Endothelial cell of umbilical vein (primary cell): Measurements from ENCODE around the gene POU3F1. TPM values are rescaled to one million over a fixed set of nuclear protein-coding genes. Genes with fewer than 3 reads are reported as not detected.

Experiments
- BruUV-seq: library from RNA; stranded (reverse); fragments of 400-500 nt; replicated peaks from 2 replicates; lab custom pipeline; 2021; lab: Mats Ljungman, UMichigan
- CTCF ChIA-PET: fragments of 300-600, 350-600 bp; sonication (Branson Sonifier 250); formaldehyde crosslinking; loops from one replicate; lab custom pipeline; 2021; ENCODE audit warnings: antibody characterized with exemption, inconsistent platforms; lab: Charles Lee
- POLR2A ChIA-PET: fragments of 300-600, 350-600 bp; sonication (Branson Sonifier 250); formaldehyde crosslinking; loops from one replicate; lab custom pipeline; 2021; ENCODE audit warnings: antibody characterized with exemption, inconsistent platforms; lab: Charles Lee
- DNase-seq: peaks from one replicate; pipeline ENCODE4 v3.0.0-alpha.2; 2011; ENCODE audit warnings: low read depth, low spot score
- FAIRE-seq: peaks from 2 replicates; lab custom pipeline; 2011; peaks lifted over from hg19 to GRCh38; lab: Jason Lieb, UNC
- H2AFZ ChIP-seq: 2 replicates; pipeline ENCODE4 v1.6.0; 2012; ENCODE audit warnings: low read depth, low read length, control low read depth, inconsistent platforms
- H3K27ac ChIP-seq: 2 replicates; pipeline ENCODE4 v1.5.1; 2011; ENCODE audit warnings: low read depth, mild to moderate bottlenecking, control low read depth, low read length, moderate library complexity; ENCODE audit not compliant: insufficient read depth
- H3K27me3 ChIP-seq, 2 experiments: 2 replicates each; pipeline versions ENCODE4 v1.6.0 to v1.6.1; 2011; ENCODE audit warnings: low read length in 2 of 2, mixed read lengths in 1 of 2; ENCODE audit not compliant: control insufficient read depth in 2 of 2, insufficient read depth in 2 of 2
- H3K36me3 ChIP-seq, 2 experiments: 2 replicates in 1 of 2; 3 replicates in 1 of 2; pipeline ENCODE4 v1.5.1; 2011; ENCODE audit warnings: low read length in 2 of 2, mild to moderate bottlenecking in 1 of 2, moderate library complexity in 1 of 2; ENCODE audit not compliant: control insufficient read depth in 2 of 2, insufficient read depth in 2 of 2; ENCODE audit errors: extremely low read depth in 1 of 2
- H3K4me1 ChIP-seq: 3 replicates; pipeline ENCODE4 v1.5.1; 2011; ENCODE audit warnings: mild to moderate bottlenecking, low read length; ENCODE audit not compliant: control insufficient read depth, insufficient read depth; ENCODE audit errors: extremely low read depth
- H3K4me2 ChIP-seq: 2 replicates; pipeline ENCODE4 v1.6.1; 2011; ENCODE audit warnings: low read length, control low read depth, mixed read lengths; ENCODE audit not compliant: insufficient read depth
- H3K4me3 ChIP-seq, 3 experiments: fragments of 200-600 bp in 1 of 3; sonication (generic), shearing (Covaris generic) in 1 of 3; replicated peaks in 1 of 3; 2 replicates each; pipeline ENCODE4 v1.5.1; 2011 to 2016; ENCODE audit warnings: control low read depth in 3 of 3, low read length in 3 of 3, mild to moderate bottlenecking in 2 of 3, inconsistent platforms in 1 of 3, low read depth in 1 of 3, moderate library complexity in 1 of 3; ENCODE audit not compliant: insufficient read depth in 1 of 3
- H3K79me2 ChIP-seq: 2 replicates; pipeline ENCODE4 v1.6.0; 2012; ENCODE audit warnings: low read length, inconsistent platforms; ENCODE audit not compliant: control insufficient read depth, insufficient read depth
- H3K9ac ChIP-seq: replicated peaks from 2 replicates; pipeline ENCODE3; 2011; ENCODE audit warnings: low read length, control low read depth; ENCODE audit not compliant: insufficient read depth; ENCODE audit errors: extremely low read depth
- H3K9me1 ChIP-seq: replicated peaks from 3 replicates; pipeline ENCODE4 v1.6.0; 2011; ENCODE audit warnings: mild to moderate bottlenecking, low read length; ENCODE audit not compliant: control insufficient read depth, insufficient read depth; ENCODE audit errors: extremely low read depth
- H3K9me3 ChIP-seq: replicated peaks from 2 replicates; pipeline ENCODE4 v1.5.1; 2012; ENCODE audit warnings: low read length, inconsistent platforms; ENCODE audit not compliant: control insufficient read depth, insufficient read depth
- H4K20me1 ChIP-seq: replicated peaks from 2 replicates; pipeline ENCODE3; 2011; ENCODE audit warnings: mild to moderate bottlenecking, low read length; ENCODE audit not compliant: control insufficient read depth, insufficient read depth; ENCODE audit errors: extremely low read depth
- EZH2 ChIP-seq: IDR thresholded peaks from 2 replicates; pipeline ENCODE4 v1.6.1; 2012; ENCODE audit warnings: borderline replicate concordance, low read depth, mild to moderate bottlenecking, moderate library complexity, low read length, inconsistent platforms; ENCODE audit not compliant: severe bottlenecking
- FOS ChIP-seq: IDR thresholded peaks from 2 replicates; pipeline ENCODE4 v1.6.1; 2011; ENCODE audit warnings: mild to moderate bottlenecking, low read length, moderate library complexity, borderline replicate concordance; ENCODE audit not compliant: insufficient read depth
- GATA2 ChIP-seq: IDR thresholded peaks from 2 replicates; pipeline ENCODE4 v1.7.0; 2011; ENCODE audit warnings: low read depth, mild to moderate bottlenecking, moderate library complexity, mixed read lengths, low read length; ENCODE audit not compliant: insufficient read length, insufficient read depth
- JUN ChIP-seq: IDR thresholded peaks from 2 replicates; pipeline ENCODE4 v1.6.1; 2011; ENCODE audit warnings: borderline replicate concordance, low read depth; ENCODE audit not compliant: insufficient read length, insufficient read depth
- MYC ChIP-seq: IDR thresholded peaks from one replicate; pipeline ENCODE4 v1.6.1; 2011; ENCODE audit warnings: mild to moderate bottlenecking, low read depth, low read length
- POLR2A ChIP-seq: IDR thresholded peaks from 2 replicates; pipeline ENCODE4 v1.6.1; 2012; ENCODE audit warnings: low read depth, mild to moderate bottlenecking, control low read depth, low read length
- POLR2AphosphoS5 ChIP-seq: IDR thresholded peaks from 2 replicates; pipeline ENCODE4 v1.6.1; 2012; ENCODE audit warnings: low read depth, mild to moderate bottlenecking, control low read depth, low read length, moderate library complexity; ENCODE audit not compliant: insufficient read depth
- dilution Hi-C: fragments of 300-500 bp; cut with MboI; formaldehyde crosslinking; loops from one replicate; pipeline ENCODE4 v1.15.0; 2019; ENCODE audit warnings: low sequenced_read_pairs; ENCODE audit not compliant: extremely low pct_ligation_motif_present
- intact Hi-C: fragments of 100-400 bp; cut with micrococcal nuclease; formaldehyde crosslinking; loops from one replicate; pipeline ENCODE4 v1.10.0; 2022
- polyA plus RNA-seq, 4 experiments: library from polyadenylated mRNA; depleted of rRNA in 3 of 4; stranded (reverse) in 3 of 4; unstranded in 1 of 4; fragments of >200 nt; gene quantifications; 2 replicates each; pipeline versions ENCODE4 v1.2.1 to v1.2.3, GENCODE V29; 2011 to 2012; ENCODE audit warnings: missing spikeins in 1 of 4
- total RNA-seq: library from RNA; stranded (reverse); gene quantifications from 2 replicates; pipeline ENCODE4 v1.2.3, GENCODE V29; 2021
- TF ChIP-seq, protein P1 (sequence below), 2 donors: IDR thresholded peaks; 1 replicate in 1 of 2; 2 replicates in 1 of 2; pipeline ENCODE4 v1.5.1; 2011; ENCODE audit warnings: low read length in 2 of 2, mild to moderate bottlenecking in 2 of 2, moderate library complexity in 2 of 2, control low read depth in 1 of 2, inconsistent platforms in 1 of 2, low read depth in 1 of 2; ENCODE audit not compliant: insufficient read depth in 1 of 2; ENCODE audit errors: extremely low read depth in 1 of 2

The POU3F1 gene
- total and polyA plus RNA-seq, 2 donors (not counting 3 experiments of a cell fraction or from before 2014, with no cell fraction given): not detected

DNA sequence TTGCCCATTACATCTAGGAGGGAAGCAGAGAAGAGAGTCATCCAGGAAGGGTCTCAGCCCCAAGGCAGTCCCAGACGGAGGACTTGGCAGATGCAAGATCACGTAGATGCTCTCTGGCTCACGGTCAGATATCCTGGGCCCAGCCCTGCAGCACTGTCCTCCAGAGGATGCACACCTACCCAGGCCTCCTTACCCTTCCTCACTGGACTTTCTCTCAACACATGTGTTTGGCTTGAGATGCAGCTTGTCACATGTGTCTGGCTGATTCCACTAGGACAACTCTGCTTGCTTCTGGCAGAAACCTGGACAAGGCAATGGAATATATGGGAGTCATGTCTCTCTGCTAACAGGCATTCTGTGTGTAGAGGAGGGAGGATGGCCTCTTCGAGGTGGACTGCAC, 32.4 kb upstream of the POU3F1 start:
- Histone ChIP-seq H3K27ac (no peak overlapping the region), H4K20me1 (no peaks in the 10 kb centered on the region), H3K4me2 (no peak overlapping the region), H3K9me1 (no peaks in the 10 kb centered on the region), H3K9ac (no peak overlapping the region), H3K79me2 (no peaks in the 10 kb centered on the region), H3K36me3 (no peaks in the 10 kb centered on the region), H3K27me3 (no peaks in the 10 kb centered on the region), H3K4me3 (no peak overlapping the region), H2AFZ (no peak overlapping the region), H3K4me1 (no peaks in the 10 kb centered on the region), H3K9me3 (no peaks in the 10 kb centered on the region)
- ChIA-PET CTCF (no interaction called here), POLR2A (no interaction called here)
- dilution Hi-C loops (no loop called here), intact Hi-C loops (no loop called here)
- TF ChIP-seq GATA2 (no peak), JUN (no peak), POLR2AphosphoS5 (no peak), POLR2A (no peak), FOS (no peak), MYC (no peak), EZH2 (no peak)
- TF ChIP-seq, protein P1, sequence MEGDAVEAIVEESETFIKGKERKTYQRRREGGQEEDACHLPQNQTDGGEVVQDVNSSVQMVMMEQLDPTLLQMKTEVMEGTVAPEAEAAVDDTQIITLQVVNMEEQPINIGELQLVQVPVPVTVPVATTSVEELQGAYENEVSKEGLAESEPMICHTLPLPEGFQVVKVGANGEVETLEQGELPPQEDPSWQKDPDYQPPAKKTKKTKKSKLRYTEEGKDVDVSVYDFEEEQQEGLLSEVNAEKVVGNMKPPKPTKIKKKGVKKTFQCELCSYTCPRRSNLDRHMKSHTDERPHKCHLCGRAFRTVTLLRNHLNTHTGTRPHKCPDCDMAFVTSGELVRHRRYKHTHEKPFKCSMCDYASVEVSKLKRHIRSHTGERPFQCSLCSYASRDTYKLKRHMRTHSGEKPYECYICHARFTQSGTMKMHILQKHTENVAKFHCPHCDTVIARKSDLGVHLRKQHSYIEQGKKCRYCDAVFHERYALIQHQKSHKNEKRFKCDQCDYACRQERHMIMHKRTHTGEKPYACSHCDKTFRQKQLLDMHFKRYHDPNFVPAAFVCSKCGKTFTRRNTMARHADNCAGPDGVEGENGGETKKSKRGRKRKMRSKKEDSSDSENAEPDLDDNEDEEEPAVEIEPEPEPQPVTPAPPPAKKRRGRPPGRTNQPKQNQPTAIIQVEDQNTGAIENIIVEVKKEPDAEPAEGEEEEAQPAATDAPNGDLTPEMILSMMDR (IDR thresholded peaks at IDR 0.05; ENCODE audit: extremely low read depth in 1 of 2, insufficient read depth in 1 of 2, low read depth in 1 of 2, low read length in 2 of 2): no peak
- no TSS peak for BruUV-seq
- no peak for DNase-seq
- no peak for FAIRE-seq
